T47D (cell line): Measurements from ENCODE around the gene SPATA46.
A peak's percentile ranks its signal among the peaks of the same experiment; 100 is the strongest.

Experiments
- DNase-seq, 2 experiments: peaks; one replicate each; pipeline versions ENCODE4 v3.0.0 to v3.0.0-alpha.2; 2011 to 2012; ENCODE audit warnings: low read depth in 1 of 2, low spot score in 1 of 2
- JUND ChIP-seq: IDR thresholded peaks from 2 replicates; pipeline ENCODE4 v1.6.1; 2012; ENCODE audit warnings: low read depth
- in situ Hi-C: cut with HindIII; loops from 2 replicates; pipeline ENCODE4 v1.10.0; 2016; ENCODE audit warnings: low sequenced_read_pairs, low pct_unique_long_range_greater_than_20kb

Gene SPATA46

GRCh38 chr1:162351246-162351842 lies 25.3 kb downstream of the SPATA46 start:
- DNase-seq: no peak
- no peak for TF ChIP-seq JUND
- in situ Hi-C loops: no loop called here

DNA sequence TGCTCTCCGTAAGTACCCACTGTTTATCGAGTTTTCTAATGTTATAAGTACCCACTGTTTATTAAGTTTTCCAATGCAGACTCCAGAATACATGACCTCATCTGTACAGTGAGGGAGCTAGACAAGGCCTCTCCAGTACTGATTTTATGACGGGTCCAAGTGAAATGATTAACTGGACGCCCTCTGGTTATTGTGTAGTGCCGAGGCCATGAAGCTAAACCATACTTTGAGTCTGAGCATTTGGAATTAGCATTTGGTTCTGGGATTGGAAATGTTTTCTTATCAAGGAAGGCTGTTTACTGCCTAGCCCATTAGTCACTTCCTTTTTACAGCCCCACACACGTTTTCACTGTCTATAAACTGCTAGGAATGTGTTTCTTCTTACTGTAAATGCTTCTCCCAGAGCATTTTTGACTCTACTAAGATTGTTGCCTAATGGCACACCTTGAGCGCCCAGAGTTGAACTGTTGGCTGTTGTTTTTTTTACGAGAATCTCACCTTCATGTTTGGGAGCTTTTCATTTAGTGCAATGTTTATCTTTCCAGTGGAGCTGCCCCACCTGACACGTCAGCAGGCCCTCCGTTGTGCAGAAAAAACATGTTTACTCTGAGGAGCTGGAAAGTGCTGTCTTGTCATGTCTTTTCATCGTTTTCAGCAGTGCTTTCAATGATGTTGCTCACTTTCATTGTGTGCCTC lies 26.9 kb downstream of the SPATA46 start:
- in situ Hi-C loops: no loop called here
- TF ChIP-seq JUND: no peak
- no peak for DNase-seq

GRCh38 chr1:162347281-162347680 lies 29.4 kb downstream of the SPATA46 start:
- no peak for TF ChIP-seq JUND
- no peak for DNase-seq
- in situ Hi-C loops: no loop called here

- in situ Hi-C loops: no loop called here
- no peak for DNase-seq
- TF ChIP-seq JUND: no peak
Observed at GRCh38 chr1:162343470-162343869, 33.2 kb downstream of the SPATA46 start.

DNA sequence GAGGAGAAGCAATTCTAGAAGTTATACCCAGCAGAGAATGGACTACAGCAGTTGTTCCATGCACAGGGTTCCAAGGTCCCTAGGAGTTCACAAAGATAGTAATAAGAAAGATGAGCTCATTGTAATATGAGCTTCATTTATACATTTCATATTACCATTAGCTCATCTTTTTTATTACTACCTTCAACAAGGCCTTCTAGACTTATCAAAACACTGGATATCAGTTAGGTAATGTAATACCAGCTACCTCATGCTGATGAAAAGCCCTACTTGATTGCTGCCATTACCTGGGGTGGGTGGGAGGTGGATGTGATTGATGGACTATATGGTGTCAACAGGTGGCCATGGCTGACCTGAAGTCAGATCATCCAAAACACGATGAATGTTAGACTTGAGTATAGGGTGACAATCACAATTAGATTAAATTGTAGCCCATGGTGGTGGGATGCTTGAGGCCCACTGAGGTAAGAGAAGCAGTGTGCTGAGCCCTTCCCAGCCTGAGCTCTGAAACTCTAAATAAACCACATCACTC lies 34.1 kb downstream of the SPATA46 start:
- DNase-seq: no peak
- TF ChIP-seq JUND: no peak
- in situ Hi-C loops: no loop called here

- no peak for TF ChIP-seq JUND
- in situ Hi-C loops: no loop called here
- no peak for DNase-seq
Observed at GRCh38 chr1:162336621-162337285, 39.9 kb downstream of the SPATA46 start.

DNA sequence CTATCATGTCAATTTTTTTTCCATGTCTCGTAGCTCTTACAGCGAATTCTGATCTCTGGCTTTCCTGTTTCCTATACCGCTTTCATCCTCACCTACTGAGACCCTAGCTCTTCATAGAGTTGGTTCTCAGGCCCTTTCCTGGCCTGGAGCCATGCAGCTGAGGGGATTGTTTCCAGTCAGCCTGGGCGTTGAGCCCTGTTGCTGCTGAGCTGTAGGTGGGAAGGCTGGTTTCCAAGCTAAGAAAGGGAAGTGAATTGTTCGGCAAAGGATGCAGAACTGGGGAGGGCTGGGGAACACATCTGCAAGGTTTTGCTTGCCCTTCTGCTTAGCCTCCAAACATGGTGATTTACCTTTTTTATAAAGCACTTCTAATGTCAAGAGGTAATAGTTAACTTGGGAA lies 41.5 kb downstream of the SPATA46 start:
- no peak for TF ChIP-seq JUND
- in situ Hi-C loops: no loop called here
- DNase-seq: no peak

- no peak for TF ChIP-seq JUND
- in situ Hi-C loops: no loop called here
- DNase-seq: no peak
Observed at GRCh38 chr1:162333991-162334390, 42.7 kb downstream of the SPATA46 start.

DNA sequence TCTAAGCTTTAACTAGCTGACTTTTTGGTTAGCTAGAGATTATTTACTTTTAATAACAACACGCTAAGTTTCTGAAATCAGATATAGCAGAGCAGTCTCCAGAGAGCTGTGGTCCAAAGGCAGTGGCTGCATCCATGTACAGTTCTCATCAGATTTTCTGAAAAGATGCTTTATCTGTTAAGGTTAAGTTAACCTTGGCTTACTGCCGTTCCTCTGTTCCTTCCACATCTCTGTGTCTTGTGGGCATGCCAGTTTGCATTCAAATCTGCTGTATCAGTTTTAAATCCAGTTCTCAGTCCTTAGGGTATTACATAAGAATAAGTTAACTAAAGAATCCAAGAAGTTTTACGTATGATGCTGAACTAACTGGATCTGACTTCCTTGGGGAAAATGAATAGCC lies 46.8 kb downstream of the SPATA46 start:
- in situ Hi-C loops: no loop called here
- TF ChIP-seq JUND: no peak
- DNase-seq: peak in 1 of 2 experiments; percentile 33

- TF ChIP-seq JUND: no peak
- in situ Hi-C loops: no loop called here
- peak in 1 of 2 experiments; percentile 53 for DNase-seq
Observed at GRCh38 chr1:162328512-162328911, 48.1 kb downstream of the SPATA46 start.

- no peak for TF ChIP-seq JUND
- in situ Hi-C loops: no loop called here
- DNase-seq: no peak
Observed at GRCh38 chr1:162327788-162328165, 48.9 kb downstream of the SPATA46 start.

- in situ Hi-C loops: no loop called here
- no peak for TF ChIP-seq JUND
- DNase-seq: peak in 1 of 2 experiments; percentile 60
Observed at GRCh38 chr1:162327144-162327787, 49.4 kb downstream of the SPATA46 start.

DNA sequence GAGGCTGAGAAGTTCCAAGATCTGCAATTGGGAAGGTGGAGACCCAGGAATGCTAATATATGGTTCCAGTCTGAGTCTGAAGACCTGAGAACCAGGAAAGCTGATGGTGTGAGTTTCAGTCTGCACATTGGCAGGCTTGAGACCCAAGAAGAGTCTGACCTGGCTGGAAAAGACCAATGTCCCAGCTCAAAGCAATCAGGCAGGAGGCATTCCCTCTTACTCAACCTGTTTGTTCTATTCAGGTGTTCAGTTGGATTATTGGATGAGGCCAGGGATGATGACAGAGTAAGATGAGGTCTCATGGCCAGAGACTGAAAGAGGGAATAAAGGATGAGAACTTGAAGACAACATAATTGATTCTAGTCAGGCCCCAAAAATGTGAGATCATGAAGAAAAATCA lies 50.1 kb downstream of the SPATA46 start:
- no peak for TF ChIP-seq JUND
- in situ Hi-C loops: no loop called here
- DNase-seq: no peak
